H1 (cell line): ENCODE measurements around the gene ILKAP. TPM values are rescaled to one million over a fixed set of nuclear protein-coding genes. Genes with fewer than 3 reads are reported as not detected.

Source experiments
- CTCF ChIA-PET: fragments of 300-600 bp; sonication (Branson Sonifier 250); formaldehyde crosslinking; loops from one replicate; lab custom pipeline; 2021; ENCODE audit not compliant: partially characterized antibody; lab: Charles Lee
- POLR2A ChIA-PET: fragments of 300-600 bp; sonication (Branson Sonifier 250); formaldehyde crosslinking; loops from one replicate; lab custom pipeline; 2021; ENCODE audit warnings: inconsistent platforms; ENCODE audit not compliant: partially characterized antibody; lab: Charles Lee
- DNase-seq, 2 experiments: peaks; one replicate each; pipeline versions ENCODE4 v3.0.0 to v3.0.0-alpha.2; 2010 to 2022; ENCODE audit warnings: low spot score in 2 of 2, low read depth in 1 of 2, mixed read lengths in 1 of 2
- FAIRE-seq: peaks from 2 replicates; lab custom pipeline; 2011; peaks lifted over from hg19 to GRCh38; lab: Jason Lieb, UNC
- H2AFZ ChIP-seq: 2 replicates; pipeline ENCODE4 v1.8.1; 2012; ENCODE audit warnings: low read length, inconsistent platforms
- H2AK5ac ChIP-seq: 2 replicates; pipeline ENCODE4 v1.6.1; 2013; ENCODE audit warnings: low read depth, low read length
- H2BK120ac ChIP-seq: replicated peaks from 2 replicates; pipeline ENCODE3; 2013; ENCODE audit warnings: low read depth, low read length, inconsistent platforms
- H2BK12ac ChIP-seq: 2 replicates; pipeline ENCODE4 v1.6.1; 2013; ENCODE audit warnings: low read depth, low read length
- H2BK15ac ChIP-seq: 2 replicates; pipeline ENCODE4 v1.6.1; 2013; ENCODE audit warnings: low read length
- H2BK20ac ChIP-seq: 2 replicates; pipeline ENCODE4 v1.6.1; 2013; ENCODE audit warnings: low read length
- H2BK5ac ChIP-seq: 2 replicates; pipeline ENCODE4 v1.6.1; 2013; ENCODE audit warnings: low read depth, low read length
- H3K14ac ChIP-seq: 2 replicates; pipeline ENCODE4 v1.6.1; 2013; ENCODE audit warnings: inconsistent platforms; ENCODE audit not compliant: insufficient read length
- H3K18ac ChIP-seq: 2 replicates; pipeline ENCODE4 v1.6.1; 2013; ENCODE audit warnings: low read length; ENCODE audit errors: extremely low read depth
- H3K23ac ChIP-seq: 2 replicates; pipeline ENCODE4 v1.6.1; 2013; ENCODE audit warnings: inconsistent platforms; ENCODE audit not compliant: insufficient read length
- H3K23me2 ChIP-seq: 2 replicates; pipeline ENCODE4 v1.6.1; 2013; ENCODE audit warnings: low read depth, low read length
- H3K27ac ChIP-seq: 2 replicates; pipeline ENCODE4 v1.6.1; 2011; ENCODE audit warnings: low read depth, low read length, inconsistent platforms
- H3K27me3 ChIP-seq, 4 experiments: replicated peaks in 1 of 4; 1 replicate in 1 of 4; 2 replicates in 3 of 4; pipeline versions ENCODE4 v1.6.1 to v1.8.1; 2011 to 2013; ENCODE audit warnings: low read length in 3 of 4, mild to moderate bottlenecking in 3 of 4, inconsistent platforms in 2 of 4, mixed read lengths in 2 of 4, moderate library complexity in 1 of 4; ENCODE audit not compliant: control insufficient read depth in 3 of 4, insufficient read depth in 3 of 4; ENCODE audit errors: extremely low read depth in 1 of 4
- H3K36me3 ChIP-seq, 4 experiments: 2 replicates each; pipeline versions ENCODE4 v1.6.1 to v1.8.1; 2011 to 2013; ENCODE audit warnings: mild to moderate bottlenecking in 4 of 4, low read length in 3 of 4, moderate library complexity in 2 of 4, control low read depth in 1 of 4, inconsistent platforms in 1 of 4; ENCODE audit not compliant: insufficient read depth in 4 of 4, control insufficient read depth in 2 of 4
- H3K4ac ChIP-seq: replicated peaks from 2 replicates; pipeline ENCODE3; 2013; ENCODE audit warnings: low read length, low read depth, mixed read lengths, inconsistent platforms; ENCODE audit not compliant: insufficient read length
- H3K4me1 ChIP-seq, 4 experiments: replicated peaks in 1 of 4; 1 replicate in 1 of 4; 2 replicates in 3 of 4; pipeline versions ENCODE4 v1.6.1 to v1.8.1; 2011 to 2013; ENCODE audit warnings: low read length in 3 of 4, inconsistent platforms in 2 of 4, mixed read lengths in 1 of 4; ENCODE audit not compliant: insufficient read depth in 4 of 4, control insufficient read depth in 3 of 4
- H3K4me2 ChIP-seq, 2 experiments: 2 replicates each; pipeline versions ENCODE4 v1.6.1 to v1.8.1; 2011 to 2013; ENCODE audit warnings: low read depth in 2 of 2, low read length in 2 of 2, control low read depth in 1 of 2, inconsistent platforms in 1 of 2, mild to moderate bottlenecking in 1 of 2; ENCODE audit not compliant: insufficient read depth in 1 of 2
- H3K4me3 ChIP-seq, 4 experiments: fragments of 200-600, 300-600 bp in 1 of 4; sonication (generic), shearing (Covaris generic), sonication (Bioruptor Twin) in 1 of 4; 2 replicates each; pipeline versions ENCODE4 v1.5.1 to v1.8.1; 2011 to 2016; ENCODE audit warnings: low read length in 4 of 4, low read depth in 3 of 4, control low read depth in 2 of 4, inconsistent platforms in 2 of 4, mild to moderate bottlenecking in 2 of 4, mixed read lengths in 1 of 4, moderate library complexity in 1 of 4; ENCODE audit not compliant: insufficient read depth in 2 of 4; ENCODE audit errors: extremely low read depth in 1 of 4
- H3K56ac ChIP-seq: replicated peaks from 2 replicates; pipeline ENCODE3; 2013; ENCODE audit warnings: low read depth, mild to moderate bottlenecking, mixed read lengths, low read length, inconsistent platforms; ENCODE audit not compliant: insufficient read length
- H3K79me1 ChIP-seq: 2 replicates; pipeline ENCODE4 v1.6.1; 2013; ENCODE audit warnings: low read depth, low read length, control low read depth
- H3K79me2 ChIP-seq, 2 experiments: 2 replicates each; pipeline versions ENCODE4 v1.6.1 to v1.8.1; 2012 to 2013; ENCODE audit warnings: low read length in 2 of 2, mild to moderate bottlenecking in 2 of 2, inconsistent platforms in 1 of 2; ENCODE audit not compliant: insufficient read depth in 2 of 2, control insufficient read depth in 1 of 2
- H3K9ac ChIP-seq, 4 experiments: replicated peaks in 1 of 4; 1 replicate in 1 of 4; 2 replicates in 3 of 4; pipeline versions ENCODE4 v1.6.1 to v1.8.1; 2011 to 2013; ENCODE audit warnings: low read depth in 3 of 4, low read length in 3 of 4, control low read depth in 2 of 4, mild to moderate bottlenecking in 2 of 4, moderate library complexity in 2 of 4, inconsistent platforms in 1 of 4; ENCODE audit errors: extremely low read depth in 1 of 4
- H3K9me3 ChIP-seq, 2 experiments: 2 replicates each; pipeline versions ENCODE4 v1.6.1 to v1.8.1; 2012 to 2013; ENCODE audit warnings: mild to moderate bottlenecking in 2 of 2, moderate library complexity in 2 of 2, control low read depth in 1 of 2, inconsistent platforms in 1 of 2, low read depth in 1 of 2, low read length in 1 of 2, mixed read lengths in 1 of 2; ENCODE audit not compliant: insufficient read depth in 2 of 2
- H4K20me1 ChIP-seq, 2 experiments: replicated peaks in 1 of 2; 2 replicates each; pipeline versions ENCODE3 to v1.8.1; 2011 to 2013; ENCODE audit warnings: inconsistent platforms in 2 of 2, low read length in 2 of 2, mild to moderate bottlenecking in 1 of 2; ENCODE audit not compliant: insufficient read depth in 2 of 2, control insufficient read depth in 1 of 2
- H4K5ac ChIP-seq: 2 replicates; pipeline ENCODE4 v1.6.1; 2013; ENCODE audit warnings: low read length, low read depth, mixed read lengths, inconsistent platforms; ENCODE audit not compliant: insufficient read length
- H4K8ac ChIP-seq: 2 replicates; pipeline ENCODE4 v1.8.0; 2013; ENCODE audit warnings: mild to moderate bottlenecking, moderate library complexity, low read length, inconsistent platforms; ENCODE audit not compliant: insufficient read depth; ENCODE audit errors: extremely low read depth
- H4K91ac ChIP-seq: replicated peaks from 2 replicates; pipeline ENCODE3; 2013; ENCODE audit warnings: low read length, mixed read lengths, inconsistent platforms; ENCODE audit not compliant: insufficient read length
- BACH1 ChIP-seq: IDR thresholded peaks from 2 replicates; pipeline ENCODE4 v1.6.1; 2012; ENCODE audit warnings: low read length, improper control_type of control experiment
- CHD2 ChIP-seq: IDR thresholded peaks from 2 replicates; pipeline ENCODE4 v1.6.1; 2012; ENCODE audit warnings: low read length, improper control_type of control experiment
- CREB1 ChIP-seq: IDR thresholded peaks from 2 replicates; pipeline ENCODE4 v1.6.1; 2012; ENCODE audit warnings: inconsistent platforms
- EGR1 ChIP-seq: IDR thresholded peaks from 2 replicates; pipeline ENCODE4 v1.6.1; 2011; ENCODE audit warnings: low read depth, low read length, borderline replicate concordance
- HDAC2 ChIP-seq, 2 experiments: fragments of 300-600 bp in 1 of 2; sonication (generic) in 1 of 2; IDR thresholded peaks; 2 replicates each; pipeline ENCODE4 v1.6.1; 2011 to 2012; ENCODE audit warnings: low read depth in 2 of 2, low read length in 2 of 2, mild to moderate bottlenecking in 2 of 2, moderate library complexity in 2 of 2, borderline replicate concordance in 1 of 2, inconsistent platforms in 1 of 2
- POU5F1 ChIP-seq: IDR thresholded peaks from 2 replicates; pipeline ENCODE4 v1.6.1; 2011; ENCODE audit warnings: low read depth, mild to moderate bottlenecking, low read length, moderate library complexity
- RBBP5 ChIP-seq: IDR thresholded peaks from 2 replicates; pipeline ENCODE4 v1.7.1; 2012; ENCODE audit warnings: low read depth, mild to moderate bottlenecking, inconsistent platforms, low read length, moderate library complexity, borderline replicate concordance
- YY1 ChIP-seq: IDR thresholded peaks from 2 replicates; pipeline ENCODE4 v1.6.1; 2011; ENCODE audit warnings: low read depth, mild to moderate bottlenecking, low read length
- WGBS, 2 experiments: shearing (Covaris generic) in 1 of 2; methylation state at CpG; one replicate each; pipeline versions ENCODE4 v1.1.6 to v1.1.7; 2013 to 2015; ENCODE audit warnings: low lambda C conversion rate in 2 of 2, mixed read lengths in 2 of 2, inconsistent platforms in 1 of 2, low coverage in 1 of 2, missing lambda C conversion rate in 1 of 2; ENCODE audit not compliant: insufficient replicate concordance in 2 of 2, insufficient coverage in 1 of 2, insufficient read length in 1 of 2; ENCODE audit errors: extremely low coverage in 1 of 2, missing lambda C conversion rate in 1 of 2; 5-methylcytosine and 5-hydroxymethylcytosine counted together
- polyA plus RNA-seq, 7 experiments: library from polyadenylated mRNA; depleted of rRNA in 3 of 7; stranded (reverse) in 5 of 7; unstranded in 2 of 7; fragments of >200 nt in 5 of 7; fragments of 200-250 nt in 2 of 7; gene quantifications; 1 replicate in 5 of 7; 2 replicates in 1 of 7; 4 replicates in 1 of 7; pipeline versions ENCODE4 v1.2.1 to v1.2.3, GENCODE V29; 2011 to 2013; ENCODE audit warnings: missing spikeins in 2 of 7, mixed read lengths in 2 of 7
- total RNA-seq: library from RNA; stranded (reverse); fragmentation: NEBNext Ultra II Directional; extraction: Animal tissue kit (Norgen Biotek cat#: 25700); gene quantifications from 2 replicates; pipeline ENCODE4 v1.2.1, GENCODE V29; 2021
- TF ChIP-seq, protein P1 (sequence below), 3 experiments: IDR thresholded peaks; 1 replicate in 2 of 3; 2 replicates in 1 of 3; pipeline versions ENCODE4 v1.5.1 to v1.6.1; 2011; ENCODE audit warnings: low read length in 3 of 3, mild to moderate bottlenecking in 3 of 3, inconsistent platforms in 2 of 3, low read depth in 1 of 3, moderate library complexity in 1 of 3; ENCODE audit not compliant: insufficient read depth in 1 of 3; ENCODE audit errors: control extremely low read depth in 1 of 3

The ILKAP gene
- total and polyA plus RNA-seq, 2 of the 8 experiments (the other 6 are each of a cell fraction or from before 2014, with no cell fraction given), result 23.5 to 33.8 TPM

DNA sequence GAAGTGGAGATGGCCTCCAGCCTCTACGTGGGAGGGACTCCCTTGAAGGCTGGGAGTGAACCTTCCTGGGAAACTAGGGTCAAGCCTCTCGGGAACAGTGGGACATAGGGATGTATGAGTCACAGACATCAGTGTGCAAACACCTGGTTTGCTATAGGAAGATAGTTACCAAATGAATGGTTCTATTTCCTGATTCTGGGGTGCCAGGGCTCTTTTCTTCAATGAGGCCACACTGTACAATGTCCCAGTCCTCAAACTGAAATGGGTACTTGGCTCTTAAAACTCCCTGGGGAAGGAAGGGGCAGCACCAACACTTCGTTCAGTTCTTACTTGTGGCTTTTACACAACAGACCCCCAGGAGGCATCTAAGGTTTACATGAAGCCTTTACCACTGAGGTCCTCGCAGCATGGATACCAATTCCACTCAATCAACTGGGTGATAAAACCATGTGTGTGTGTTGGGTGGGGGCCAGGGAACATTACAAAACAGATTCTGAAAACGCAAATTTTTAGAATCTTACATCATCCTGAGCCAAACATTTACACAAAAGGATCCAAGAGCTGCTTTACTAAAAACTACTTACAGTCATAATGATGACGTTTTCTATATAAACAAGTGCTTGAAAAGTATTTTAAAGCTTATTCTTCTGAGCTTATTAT lies 34.3 kb downstream of the ILKAP start:
- Histone ChIP-seq H2BK15ac (no peak overlapping the region), H3K4ac (no peak overlapping the region), H3K23me2 (no peaks in the 10 kb centered on the region), H3K4me2 (no peak overlapping the region), H2AK5ac (no peak overlapping the region), H3K79me2 (no peaks in the 10 kb centered on the region), H2BK120ac (no peak overlapping the region), H3K18ac (no peak overlapping the region), H2BK20ac (no peak overlapping the region), H3K14ac (no peak overlapping the region), H3K9me3 (no peaks in the 10 kb centered on the region), H3K56ac (no peak overlapping the region), H3K36me3 (peaks cover 2 to 26% (median 5%) of the 10 kb centered on the region in 4 experiments; a peak in 4 of 8 replicates), H3K27ac (no peak overlapping the region), H2BK12ac (no peak overlapping the region), H4K20me1 (peaks cover 6 to 13% of the 10 kb centered on the region in 2 experiments), H3K4me3 (no peak overlapping the region), H3K4me1 (no peaks in the 10 kb centered on the region), H4K8ac (no peak overlapping the region), H3K23ac (no peak overlapping the region), H3K9ac (no peak overlapping the region; a peak in 1 of 7 replicates), H4K5ac (no peak overlapping the region), H3K79me1 (no peaks in the 10 kb centered on the region; the same call in 1 of the 2 replicates), H2AFZ (no peak overlapping the region), H3K27me3 (peaks cover 1 to 9% (median 6%) of the 10 kb centered on the region in 4 experiments), H2BK5ac (no peak overlapping the region), H4K91ac (no peak overlapping the region)
- no peak for DNase-seq
- CTCF ChIA-PET, result interaction anchor here (0.7 to 1.0 kb wide), 2 partner anchors 9 to 20 kb away, joined by 3 read pairs; no protein-coding TSS in a partner anchor
- FAIRE-seq, result no peak
- POLR2A ChIA-PET, result interaction anchor here (0.9 kb wide), 1 partner anchor 86 kb away, joined by 3 read pairs; no protein-coding TSS in a partner anchor
- WGBS, 2 experiments, result 89% methylated on average over 6 of the region's 6 CpGs; no CpG with 5 or more reads in 1 of the 2 experiments
- no peak for TF ChIP-seq BACH1
- no peak for TF ChIP-seq YY1
- no peak for TF ChIP-seq POU5F1
- no peak for TF ChIP-seq RBBP5
- TF ChIP-seq EGR1, result no peak
- TF ChIP-seq HDAC2 (IDR thresholded peaks at IDR 0.05; ENCODE audit: borderline replicate concordance in 1 of 2, low read depth in 2 of 2, low read length in 2 of 2), result no peak
- TF ChIP-seq CHD2, result no peak
- TF ChIP-seq, protein P1, sequence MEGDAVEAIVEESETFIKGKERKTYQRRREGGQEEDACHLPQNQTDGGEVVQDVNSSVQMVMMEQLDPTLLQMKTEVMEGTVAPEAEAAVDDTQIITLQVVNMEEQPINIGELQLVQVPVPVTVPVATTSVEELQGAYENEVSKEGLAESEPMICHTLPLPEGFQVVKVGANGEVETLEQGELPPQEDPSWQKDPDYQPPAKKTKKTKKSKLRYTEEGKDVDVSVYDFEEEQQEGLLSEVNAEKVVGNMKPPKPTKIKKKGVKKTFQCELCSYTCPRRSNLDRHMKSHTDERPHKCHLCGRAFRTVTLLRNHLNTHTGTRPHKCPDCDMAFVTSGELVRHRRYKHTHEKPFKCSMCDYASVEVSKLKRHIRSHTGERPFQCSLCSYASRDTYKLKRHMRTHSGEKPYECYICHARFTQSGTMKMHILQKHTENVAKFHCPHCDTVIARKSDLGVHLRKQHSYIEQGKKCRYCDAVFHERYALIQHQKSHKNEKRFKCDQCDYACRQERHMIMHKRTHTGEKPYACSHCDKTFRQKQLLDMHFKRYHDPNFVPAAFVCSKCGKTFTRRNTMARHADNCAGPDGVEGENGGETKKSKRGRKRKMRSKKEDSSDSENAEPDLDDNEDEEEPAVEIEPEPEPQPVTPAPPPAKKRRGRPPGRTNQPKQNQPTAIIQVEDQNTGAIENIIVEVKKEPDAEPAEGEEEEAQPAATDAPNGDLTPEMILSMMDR (IDR thresholded peaks at IDR 0.05; ENCODE audit: control extremely low read depth in 1 of 3, insufficient read depth in 1 of 3, low read depth in 1 of 3, low read length in 3 of 3), result no peak
- TF ChIP-seq CREB1, result no peak
